Endothelial cell of umbilical vein (primary cell): ENCODE results near the gene USP30. TPM values are rescaled to one million over a fixed set of nuclear protein-coding genes. Genes with fewer than 3 reads are reported as not detected.

ENCODE experiments used
- BruUV-seq: library from RNA; stranded (reverse); fragments of 400-500 nt; replicated peaks from 2 replicates; lab custom pipeline; 2021; lab: Mats Ljungman, UMichigan
- CTCF ChIA-PET: fragments of 300-600, 350-600 bp; sonication (Branson Sonifier 250); formaldehyde crosslinking; loops from one replicate; lab custom pipeline; 2021; ENCODE audit warnings: antibody characterized with exemption, inconsistent platforms; lab: Charles Lee
- POLR2A ChIA-PET: fragments of 300-600, 350-600 bp; sonication (Branson Sonifier 250); formaldehyde crosslinking; loops from one replicate; lab custom pipeline; 2021; ENCODE audit warnings: antibody characterized with exemption, inconsistent platforms; lab: Charles Lee
- DNase-seq: peaks from one replicate; pipeline ENCODE4 v3.0.0-alpha.2; 2011; ENCODE audit warnings: low read depth, low spot score
- FAIRE-seq: peaks from 2 replicates; lab custom pipeline; 2011; peaks lifted over from hg19 to GRCh38; lab: Jason Lieb, UNC
- H2AFZ ChIP-seq: 2 replicates; pipeline ENCODE4 v1.6.0; 2012; ENCODE audit warnings: low read depth, low read length, control low read depth, inconsistent platforms
- H3K27ac ChIP-seq: 2 replicates; pipeline ENCODE4 v1.5.1; 2011; ENCODE audit warnings: low read depth, mild to moderate bottlenecking, control low read depth, low read length, moderate library complexity; ENCODE audit not compliant: insufficient read depth
- H3K27me3 ChIP-seq, 2 experiments: 2 replicates each; pipeline versions ENCODE4 v1.6.0 to v1.6.1; 2011; ENCODE audit warnings: low read length in 2 of 2, mixed read lengths in 1 of 2; ENCODE audit not compliant: control insufficient read depth in 2 of 2, insufficient read depth in 2 of 2
- H3K36me3 ChIP-seq, 2 experiments: 2 replicates in 1 of 2; 3 replicates in 1 of 2; pipeline ENCODE4 v1.5.1; 2011; ENCODE audit warnings: low read length in 2 of 2, mild to moderate bottlenecking in 1 of 2, moderate library complexity in 1 of 2; ENCODE audit not compliant: control insufficient read depth in 2 of 2, insufficient read depth in 2 of 2; ENCODE audit errors: extremely low read depth in 1 of 2
- H3K4me1 ChIP-seq: 3 replicates; pipeline ENCODE4 v1.5.1; 2011; ENCODE audit warnings: mild to moderate bottlenecking, low read length; ENCODE audit not compliant: control insufficient read depth, insufficient read depth; ENCODE audit errors: extremely low read depth
- H3K4me2 ChIP-seq: 2 replicates; pipeline ENCODE4 v1.6.1; 2011; ENCODE audit warnings: low read length, control low read depth, mixed read lengths; ENCODE audit not compliant: insufficient read depth
- H3K4me3 ChIP-seq, 3 experiments: fragments of 200-600 bp in 1 of 3; sonication (generic), shearing (Covaris generic) in 1 of 3; replicated peaks in 1 of 3; 2 replicates each; pipeline ENCODE4 v1.5.1; 2011 to 2016; ENCODE audit warnings: control low read depth in 3 of 3, low read length in 3 of 3, mild to moderate bottlenecking in 2 of 3, inconsistent platforms in 1 of 3, low read depth in 1 of 3, moderate library complexity in 1 of 3; ENCODE audit not compliant: insufficient read depth in 1 of 3
- H3K79me2 ChIP-seq: 2 replicates; pipeline ENCODE4 v1.6.0; 2012; ENCODE audit warnings: low read length, inconsistent platforms; ENCODE audit not compliant: control insufficient read depth, insufficient read depth
- H3K9ac ChIP-seq: replicated peaks from 2 replicates; pipeline ENCODE3; 2011; ENCODE audit warnings: low read length, control low read depth; ENCODE audit not compliant: insufficient read depth; ENCODE audit errors: extremely low read depth
- H3K9me1 ChIP-seq: replicated peaks from 3 replicates; pipeline ENCODE4 v1.6.0; 2011; ENCODE audit warnings: mild to moderate bottlenecking, low read length; ENCODE audit not compliant: control insufficient read depth, insufficient read depth; ENCODE audit errors: extremely low read depth
- H3K9me3 ChIP-seq: replicated peaks from 2 replicates; pipeline ENCODE4 v1.5.1; 2012; ENCODE audit warnings: low read length, inconsistent platforms; ENCODE audit not compliant: control insufficient read depth, insufficient read depth
- H4K20me1 ChIP-seq: replicated peaks from 2 replicates; pipeline ENCODE3; 2011; ENCODE audit warnings: mild to moderate bottlenecking, low read length; ENCODE audit not compliant: control insufficient read depth, insufficient read depth; ENCODE audit errors: extremely low read depth
- CTCF ChIP-seq, 2 donors: IDR thresholded peaks; 1 replicate in 1 of 2; 2 replicates in 1 of 2; pipeline ENCODE4 v1.5.1; 2011; ENCODE audit warnings: low read length in 2 of 2, mild to moderate bottlenecking in 2 of 2, moderate library complexity in 2 of 2, control low read depth in 1 of 2, inconsistent platforms in 1 of 2, low read depth in 1 of 2; ENCODE audit not compliant: insufficient read depth in 1 of 2; ENCODE audit errors: extremely low read depth in 1 of 2
- EZH2 ChIP-seq: IDR thresholded peaks from 2 replicates; pipeline ENCODE4 v1.6.1; 2012; ENCODE audit warnings: borderline replicate concordance, low read depth, mild to moderate bottlenecking, moderate library complexity, low read length, inconsistent platforms; ENCODE audit not compliant: severe bottlenecking
- FOS ChIP-seq: IDR thresholded peaks from 2 replicates; pipeline ENCODE4 v1.6.1; 2011; ENCODE audit warnings: mild to moderate bottlenecking, low read length, moderate library complexity, borderline replicate concordance; ENCODE audit not compliant: insufficient read depth
- GATA2 ChIP-seq: IDR thresholded peaks from 2 replicates; pipeline ENCODE4 v1.7.0; 2011; ENCODE audit warnings: low read depth, mild to moderate bottlenecking, moderate library complexity, mixed read lengths, low read length; ENCODE audit not compliant: insufficient read length, insufficient read depth
- JUN ChIP-seq: IDR thresholded peaks from 2 replicates; pipeline ENCODE4 v1.6.1; 2011; ENCODE audit warnings: borderline replicate concordance, low read depth; ENCODE audit not compliant: insufficient read length, insufficient read depth
- MAX ChIP-seq: IDR thresholded peaks from 2 replicates; pipeline ENCODE4 v1.6.1; 2011; ENCODE audit not compliant: insufficient read depth, insufficient read length
- MYC ChIP-seq: IDR thresholded peaks from one replicate; pipeline ENCODE4 v1.6.1; 2011; ENCODE audit warnings: mild to moderate bottlenecking, low read depth, low read length
- POLR2A ChIP-seq: IDR thresholded peaks from 2 replicates; pipeline ENCODE4 v1.6.1; 2012; ENCODE audit warnings: low read depth, mild to moderate bottlenecking, control low read depth, low read length
- POLR2AphosphoS5 ChIP-seq: IDR thresholded peaks from 2 replicates; pipeline ENCODE4 v1.6.1; 2012; ENCODE audit warnings: low read depth, mild to moderate bottlenecking, control low read depth, low read length, moderate library complexity; ENCODE audit not compliant: insufficient read depth
- dilution Hi-C: fragments of 300-500 bp; cut with MboI; formaldehyde crosslinking; loops from one replicate; pipeline ENCODE4 v1.15.0; 2019; ENCODE audit warnings: low sequenced_read_pairs; ENCODE audit not compliant: extremely low pct_ligation_motif_present
- intact Hi-C: fragments of 100-400 bp; cut with micrococcal nuclease; formaldehyde crosslinking; loops from one replicate; pipeline ENCODE4 v1.10.0; 2022
- polyA plus RNA-seq, 4 experiments: library from polyadenylated mRNA; depleted of rRNA in 3 of 4; stranded (reverse) in 3 of 4; unstranded in 1 of 4; fragments of >200 nt; gene quantifications; 2 replicates each; pipeline versions ENCODE4 v1.2.1 to v1.2.3, GENCODE V29; 2011 to 2012; ENCODE audit warnings: missing spikeins in 1 of 4
- total RNA-seq: library from RNA; stranded (reverse); gene quantifications from 2 replicates; pipeline ENCODE4 v1.2.3, GENCODE V29; 2021

USP30 gene
- total and polyA plus RNA-seq, 2 donors (not counting 3 experiments of a cell fraction or from before 2014, with no cell fraction given): 14.2 to 24.3 TPM

GRCh38 chr12:109120095-109120494, 67.7 kb downstream of the USP30 start:
- H3K9ac ChIP-seq: no peak overlapping the region
- H3K9me3 ChIP-seq: no peaks in the 10 kb centered on the region
- no peaks in the 10 kb centered on the region for H3K9me1 ChIP-seq
- no peak for DNase-seq
- CTCF ChIA-PET: interaction anchor here (1.3 to 1.7 kb wide), 2 partner anchors 8 to 265 kb away, joined by 5 to 8 read pairs; no protein-coding TSS in a partner anchor
- intact Hi-C loops: no loop called here
- POLR2A ChIA-PET: no interaction called here
- no peak overlapping the region for H3K4me3 ChIP-seq
- no peaks in the 10 kb centered on the region for H3K79me2 ChIP-seq
- no peak overlapping the region for H2AFZ ChIP-seq
- no peak for FAIRE-seq
- TF ChIP-seq MYC (no peak), GATA2 (no peak), MAX (no peak), CTCF (IDR thresholded peaks at IDR 0.05; ENCODE audit: extremely low read depth in 1 of 2, insufficient read depth in 1 of 2, low read depth in 1 of 2, low read length in 2 of 2) (no peak), JUN (no peak), POLR2AphosphoS5 (no peak), POLR2A (no peak), EZH2 (no peak), FOS (no peak)
- no TSS peak for BruUV-seq
- H3K27ac ChIP-seq: no peak overlapping the region
- no peaks in the 10 kb centered on the region for H3K27me3 ChIP-seq
- no peak overlapping the region for H3K4me2 ChIP-seq
- no peaks in the 10 kb centered on the region for H3K4me1 ChIP-seq
- no peaks in the 10 kb centered on the region for H4K20me1 ChIP-seq
- H3K36me3 ChIP-seq: no peaks in the 10 kb centered on the region
- dilution Hi-C loops: no loop called here
